Measurements from ENCODE around the gene ZNF668.

Gene ZNF668

DNA sequence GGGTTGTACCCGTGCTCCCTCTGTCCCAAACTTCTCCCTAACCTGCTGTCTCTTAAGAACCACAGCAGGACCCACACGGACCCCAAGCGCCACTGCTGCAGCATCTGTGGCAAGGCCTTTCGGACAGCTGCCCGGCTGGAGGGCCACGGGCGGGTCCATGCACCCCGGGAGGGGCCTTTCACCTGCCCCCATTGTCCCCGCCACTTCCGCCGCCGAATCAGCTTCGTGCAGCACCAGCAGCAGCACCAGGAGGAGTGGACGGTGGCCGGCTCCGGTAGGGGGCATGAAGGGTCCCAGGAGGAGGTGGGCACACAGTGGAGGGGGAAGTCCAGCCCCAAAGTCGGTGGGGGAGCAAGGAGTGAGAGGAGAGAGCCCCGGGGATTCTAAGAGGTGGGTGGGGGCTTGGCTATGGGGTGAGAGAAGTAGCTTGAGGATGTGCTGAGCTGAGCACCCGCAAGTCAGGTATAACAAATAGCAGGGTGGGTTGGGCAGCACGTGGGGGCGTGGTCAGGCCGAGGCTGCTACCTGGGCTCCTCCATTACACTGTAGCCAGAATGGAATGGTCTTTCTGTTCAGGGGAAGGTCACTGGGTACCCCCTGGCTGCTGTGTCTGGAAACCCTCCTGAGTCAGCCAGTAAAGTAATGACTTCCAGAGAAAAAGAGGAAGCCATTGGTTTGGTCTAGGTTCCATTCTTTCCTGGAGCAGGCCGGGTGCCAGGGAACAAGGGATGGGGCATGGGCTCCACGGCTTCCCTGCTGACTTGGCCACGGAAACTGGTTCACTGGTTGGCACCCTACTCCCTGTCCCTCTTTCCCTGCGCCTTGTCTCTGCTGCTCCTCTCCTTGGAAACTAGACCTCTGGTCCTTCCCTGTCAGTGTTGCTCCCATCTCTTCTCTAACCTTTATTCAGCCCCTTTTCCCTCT is 7.7 kb upstream of the ZNF668 start:
- no peak for DNase-seq (ENCODE audit: low read depth)

DNA sequence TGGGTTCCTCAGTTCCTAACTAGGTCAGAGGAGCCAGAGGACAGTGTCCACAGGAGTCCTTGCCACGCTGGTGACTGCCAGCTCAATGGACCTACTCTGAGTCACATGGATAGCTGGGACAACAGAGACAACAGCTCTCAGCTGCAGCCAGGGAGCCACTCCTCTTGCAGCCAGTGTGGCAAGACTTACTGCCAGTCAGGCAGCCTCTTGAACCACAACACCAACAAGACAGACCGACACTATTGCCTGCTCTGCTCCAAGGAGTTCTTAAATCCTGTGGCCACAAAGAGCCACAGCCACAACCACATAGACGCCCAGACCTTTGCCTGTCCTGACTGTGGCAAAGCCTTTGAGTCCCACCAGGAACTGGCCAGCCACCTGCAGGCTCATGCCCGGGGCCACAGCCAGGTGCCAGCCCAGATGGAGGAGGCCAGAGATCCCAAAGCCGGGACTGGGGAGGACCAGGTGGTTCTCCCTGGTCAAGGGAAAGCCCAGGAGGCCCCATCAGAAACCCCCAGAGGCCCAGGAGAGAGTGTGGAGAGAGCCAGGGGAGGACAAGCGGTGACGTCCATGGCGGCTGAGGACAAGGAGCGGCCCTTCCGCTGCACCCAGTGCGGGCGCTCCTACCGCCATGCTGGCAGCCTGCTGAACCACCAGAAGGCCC is 6.8 kb upstream of the ZNF668 start:
- DNase-seq (ENCODE audit: low read depth), result no peak

DNA sequence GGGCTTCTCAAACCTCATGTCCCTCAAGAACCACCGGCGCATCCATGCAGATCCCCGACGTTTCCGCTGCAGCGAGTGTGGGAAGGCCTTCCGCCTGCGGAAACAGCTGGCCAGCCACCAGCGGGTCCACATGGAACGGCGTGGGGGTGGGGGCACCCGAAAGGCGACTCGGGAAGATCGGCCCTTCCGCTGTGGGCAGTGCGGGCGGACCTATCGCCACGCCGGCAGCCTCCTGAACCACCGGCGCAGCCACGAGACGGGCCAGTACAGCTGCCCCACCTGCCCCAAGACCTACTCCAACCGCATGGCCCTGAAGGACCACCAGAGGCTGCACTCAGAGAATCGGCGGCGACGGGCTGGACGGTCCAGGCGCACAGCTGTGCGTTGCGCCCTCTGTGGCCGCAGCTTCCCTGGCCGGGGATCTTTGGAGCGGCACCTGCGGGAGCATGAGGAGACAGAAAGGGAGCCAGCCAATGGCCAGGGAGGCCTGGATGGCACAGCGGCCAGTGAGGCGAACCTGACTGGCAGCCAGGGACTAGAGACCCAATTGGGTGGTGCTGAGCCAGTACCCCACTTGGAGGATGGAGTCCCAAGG is 6.1 kb upstream of the ZNF668 start:
- no peak for DNase-seq (ENCODE audit: low read depth)

DNA sequence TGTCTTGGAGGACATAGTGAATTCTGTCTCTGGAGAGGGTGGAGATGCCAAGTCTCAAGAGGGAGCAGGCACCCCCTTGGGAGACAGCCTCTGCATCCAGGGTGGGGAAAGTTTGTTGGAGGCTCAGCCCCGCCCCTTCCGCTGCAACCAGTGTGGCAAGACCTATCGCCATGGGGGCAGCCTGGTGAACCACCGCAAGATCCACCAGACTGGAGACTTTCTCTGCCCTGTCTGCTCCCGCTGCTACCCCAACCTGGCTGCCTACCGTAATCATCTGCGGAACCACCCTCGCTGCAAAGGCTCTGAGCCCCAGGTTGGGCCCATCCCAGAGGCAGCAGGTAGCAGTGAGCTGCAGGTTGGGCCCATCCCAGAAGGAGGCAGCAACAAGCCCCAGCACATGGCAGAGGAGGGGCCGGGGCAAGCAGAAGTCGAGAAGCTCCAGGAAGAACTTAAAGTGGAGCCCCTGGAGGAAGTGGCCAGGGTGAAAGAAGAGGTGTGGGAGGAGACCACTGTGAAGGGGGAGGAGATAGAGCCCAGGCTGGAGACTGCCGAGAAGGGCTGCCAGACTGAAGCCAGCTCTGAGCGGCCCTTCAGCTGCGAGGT is 5.4 kb upstream of the ZNF668 start:
- DNase-seq (ENCODE audit: low read depth), result no peak

DNA sequence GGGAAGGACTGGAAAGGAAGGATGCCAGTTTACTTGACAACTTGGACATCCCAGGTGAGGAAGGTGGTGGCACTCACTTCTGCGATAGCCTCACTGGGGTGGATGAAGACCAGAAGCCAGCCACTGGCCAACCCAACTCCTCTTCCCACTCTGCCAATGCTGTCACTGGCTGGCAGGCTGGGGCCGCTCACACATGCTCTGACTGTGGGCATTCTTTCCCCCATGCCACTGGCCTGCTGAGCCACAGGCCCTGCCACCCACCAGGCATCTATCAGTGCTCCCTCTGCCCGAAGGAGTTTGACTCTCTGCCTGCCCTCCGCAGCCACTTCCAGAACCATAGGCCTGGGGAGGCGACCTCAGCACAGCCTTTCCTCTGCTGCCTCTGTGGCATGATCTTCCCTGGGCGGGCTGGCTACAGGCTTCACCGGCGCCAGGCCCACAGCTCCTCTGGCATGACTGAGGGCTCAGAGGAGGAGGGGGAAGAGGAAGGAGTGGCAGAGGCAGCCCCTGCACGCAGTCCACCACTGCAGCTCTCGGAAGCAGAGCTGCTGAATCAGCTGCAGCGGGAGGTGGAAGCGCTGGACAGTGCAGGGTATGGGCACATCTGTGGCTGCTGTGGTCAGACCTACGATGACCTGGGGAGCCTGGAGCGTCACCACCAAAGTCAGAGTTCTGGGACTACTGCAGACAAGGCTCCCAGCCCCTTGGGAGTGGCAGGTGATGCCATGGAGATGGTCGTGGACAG is 4.7 kb upstream of the ZNF668 start:
- DNase-seq (ENCODE audit: low read depth), result no peak

DNA sequence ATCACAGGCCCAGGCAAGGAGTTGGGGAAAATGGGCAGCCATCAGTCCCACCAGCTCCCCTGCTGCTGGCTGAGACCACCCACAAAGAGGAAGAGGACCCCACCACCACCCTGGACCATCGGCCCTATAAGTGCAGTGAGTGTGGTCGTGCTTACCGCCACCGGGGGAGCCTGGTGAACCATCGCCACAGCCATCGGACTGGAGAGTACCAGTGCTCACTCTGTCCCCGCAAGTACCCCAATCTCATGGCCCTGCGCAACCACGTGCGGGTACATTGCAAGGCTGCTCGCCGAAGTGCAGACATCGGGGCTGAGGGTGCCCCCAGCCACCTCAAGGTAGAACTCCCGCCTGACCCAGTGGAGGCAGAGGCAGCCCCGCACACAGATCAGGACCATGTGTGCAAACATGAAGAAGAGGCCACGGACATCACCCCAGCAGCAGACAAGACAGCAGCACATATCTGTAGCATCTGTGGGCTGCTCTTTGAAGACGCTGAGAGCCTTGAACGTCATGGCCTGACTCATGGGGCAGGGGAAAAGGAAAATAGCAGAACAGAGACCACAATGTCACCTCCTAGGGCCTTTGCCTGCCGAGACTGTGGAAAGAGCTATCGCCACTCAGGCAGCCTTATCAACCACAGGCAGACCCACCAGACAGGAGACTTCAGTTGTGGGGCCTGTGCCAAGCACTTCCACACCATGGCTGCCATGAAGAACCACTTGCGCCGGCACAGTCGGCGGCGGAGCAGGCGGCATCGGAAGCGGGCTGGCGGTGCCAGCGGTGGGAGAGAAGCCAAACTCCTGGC is 3.8 kb upstream of the ZNF668 start:
- no peak for DNase-seq (ENCODE audit: low read depth)

DNA sequence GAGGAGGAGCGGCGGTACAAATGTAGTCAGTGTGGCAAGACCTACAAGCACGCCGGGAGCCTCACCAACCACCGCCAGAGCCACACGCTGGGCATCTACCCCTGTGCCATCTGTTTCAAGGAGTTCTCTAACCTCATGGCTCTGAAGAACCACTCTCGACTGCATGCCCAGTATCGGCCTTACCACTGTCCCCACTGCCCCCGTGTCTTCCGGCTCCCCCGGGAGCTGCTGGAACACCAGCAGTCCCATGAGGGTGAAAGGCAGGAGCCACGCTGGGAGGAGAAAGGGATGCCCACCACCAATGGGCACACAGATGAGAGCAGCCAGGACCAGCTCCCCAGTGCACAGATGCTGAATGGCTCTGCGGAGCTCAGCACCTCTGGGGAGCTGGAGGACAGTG is 3.0 kb upstream of the ZNF668 start:
- no peak for DNase-seq (ENCODE audit: low read depth)

DNA sequence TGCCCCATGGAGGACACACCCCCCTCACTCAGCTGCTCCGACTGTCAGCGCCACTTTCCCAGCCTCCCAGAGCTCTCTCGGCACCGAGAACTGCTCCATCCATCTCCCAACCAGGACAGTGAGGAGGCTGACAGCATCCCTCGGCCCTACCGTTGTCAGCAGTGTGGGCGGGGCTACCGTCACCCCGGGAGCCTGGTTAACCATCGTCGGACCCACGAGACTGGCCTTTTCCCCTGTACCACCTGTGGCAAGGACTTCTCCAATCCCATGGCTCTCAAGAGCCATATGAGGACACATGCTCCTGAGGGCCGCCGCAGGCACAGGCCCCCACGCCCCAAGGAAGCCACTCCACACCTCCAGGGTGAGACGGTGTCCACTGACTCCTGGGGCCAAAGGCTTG is 2.3 kb upstream of the ZNF668 start:
- no peak for DNase-seq (ENCODE audit: low read depth)

DNA sequence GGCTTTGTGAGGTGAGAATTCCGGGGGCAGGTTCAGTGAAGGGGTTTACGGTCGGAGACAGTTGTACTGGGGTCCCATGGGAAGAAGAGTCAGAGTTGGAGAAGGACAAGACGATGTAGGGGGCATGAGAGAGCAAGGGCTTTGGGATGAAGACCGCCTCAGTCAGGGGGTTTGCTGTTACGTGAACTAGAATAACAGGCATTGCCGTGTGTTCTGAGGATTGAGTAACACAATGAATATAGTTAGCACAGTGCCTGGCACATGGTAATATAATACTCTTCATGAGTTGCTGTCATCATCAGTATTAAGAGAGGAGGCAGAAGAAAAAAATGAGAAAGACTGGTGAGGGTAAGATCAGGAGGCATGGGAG is 759 bp upstream of the ZNF668 start:
- no peak for DNase-seq (ENCODE audit: low read depth)

DNA sequence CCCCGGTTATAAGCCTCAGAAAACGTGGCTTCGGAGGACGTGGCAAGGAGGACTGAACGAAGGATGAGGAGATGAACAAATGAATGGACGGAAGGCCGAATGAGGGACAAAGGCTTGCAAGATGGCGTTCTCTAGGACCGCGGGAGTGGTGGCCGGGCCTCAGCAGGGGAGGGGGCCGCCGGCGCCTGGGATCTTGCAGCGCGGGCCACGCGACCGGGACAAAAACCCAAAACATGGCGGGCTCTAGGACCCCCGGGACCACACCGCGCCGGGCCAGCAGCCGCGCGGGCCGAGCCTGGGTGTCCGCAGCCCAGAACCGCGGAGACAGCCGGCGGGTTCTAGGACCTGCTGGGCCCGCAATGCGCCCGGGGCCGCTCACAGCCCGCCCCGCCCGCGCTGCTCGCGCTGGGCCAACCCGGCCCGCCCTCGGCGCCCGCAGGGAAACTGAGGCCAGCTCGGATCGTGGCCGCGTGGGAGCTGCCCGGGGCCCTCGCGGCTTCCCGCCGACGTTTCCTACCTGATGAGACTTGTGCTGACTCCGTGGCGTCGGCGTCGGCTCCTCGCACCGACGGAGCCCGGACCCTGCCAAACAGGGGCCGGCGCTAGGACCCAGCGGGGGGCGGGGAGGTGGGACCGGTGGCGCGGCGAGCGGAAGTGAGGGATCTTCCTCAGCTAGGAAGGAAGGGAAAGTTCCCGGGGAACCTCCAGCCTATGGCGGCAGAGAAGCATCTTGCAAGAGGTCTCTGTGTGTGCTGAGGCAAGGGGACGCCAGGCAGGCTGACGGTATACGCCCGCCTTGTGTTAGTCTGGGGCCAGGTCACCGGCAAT is 684 bp downstream of the ZNF668 start:
- peak; percentile 79 for DNase-seq (ENCODE audit: low read depth)

DNA sequence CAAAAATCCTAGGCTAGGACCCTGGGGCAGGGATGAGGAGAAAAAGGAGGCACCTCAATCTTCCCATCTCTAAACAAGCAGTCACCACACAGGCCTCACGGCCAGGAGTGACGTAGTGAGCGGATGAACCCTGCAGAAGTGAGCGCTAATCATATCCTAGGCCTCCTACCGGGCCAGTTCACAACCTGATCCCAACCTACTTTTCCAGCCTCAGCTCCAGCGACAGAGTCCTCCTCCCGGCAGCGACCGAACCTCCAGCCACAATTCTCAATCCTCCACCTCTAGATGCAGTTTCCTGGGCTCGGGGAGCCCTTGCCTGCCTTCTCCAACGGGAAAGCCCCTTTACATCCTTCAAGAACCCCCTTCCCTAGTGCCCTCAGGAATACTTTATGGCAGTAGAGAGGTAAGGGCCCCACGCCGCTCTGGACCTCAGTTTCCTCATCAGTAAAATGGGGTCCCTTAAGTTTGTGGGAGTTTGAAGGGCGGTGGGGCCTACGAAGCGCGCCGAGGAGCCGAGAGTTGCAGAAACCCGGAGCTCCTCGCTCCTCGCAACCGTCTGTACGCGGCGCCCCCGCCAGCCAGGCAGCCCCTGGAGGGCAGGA is 1.4 kb downstream of the ZNF668 start:
- DNase-seq (ENCODE audit: low read depth), result no peak

DNA sequence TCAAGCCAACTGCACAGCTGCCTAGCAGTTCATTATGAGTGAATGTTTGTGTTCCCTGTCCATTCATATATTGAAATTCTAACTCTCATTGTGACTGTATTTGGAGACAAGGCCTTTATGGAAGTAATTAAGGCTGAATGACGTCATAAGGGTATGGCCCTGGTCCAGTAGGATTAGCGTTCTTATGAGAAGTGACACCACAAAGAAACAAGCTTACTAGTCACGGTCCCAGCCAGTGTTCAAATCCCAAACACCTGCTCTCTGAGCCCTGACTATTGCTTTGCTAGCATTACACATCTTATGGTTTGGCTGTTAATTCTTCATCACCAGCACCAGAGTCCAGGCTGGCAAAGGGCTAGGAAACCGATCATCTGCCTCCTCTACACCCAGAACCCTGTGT is 2.2 kb downstream of the ZNF668 start:
- no peak for DNase-seq (ENCODE audit: low read depth)

DNA sequence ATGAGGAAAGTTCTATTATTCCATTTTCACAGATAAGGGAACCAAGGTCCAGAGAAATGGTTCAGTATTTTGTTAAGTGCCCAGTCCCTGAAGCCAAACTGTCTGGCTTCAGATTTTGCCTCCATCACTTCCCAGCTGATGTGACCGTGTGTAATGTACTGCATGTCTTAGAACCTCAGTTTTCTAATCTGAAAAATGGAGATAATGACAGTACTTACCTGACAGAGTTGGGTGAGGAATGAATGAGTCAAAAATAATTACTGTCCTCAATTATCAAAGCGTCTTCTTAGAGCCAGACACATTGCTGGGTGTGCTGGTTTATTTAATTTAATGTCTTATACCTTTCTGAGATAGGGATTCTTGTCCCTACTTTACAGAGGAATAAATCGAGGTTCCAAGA is 6.7 kb downstream of the ZNF668 start:
- DNase-seq (ENCODE audit: low read depth), result no peak

DNA sequence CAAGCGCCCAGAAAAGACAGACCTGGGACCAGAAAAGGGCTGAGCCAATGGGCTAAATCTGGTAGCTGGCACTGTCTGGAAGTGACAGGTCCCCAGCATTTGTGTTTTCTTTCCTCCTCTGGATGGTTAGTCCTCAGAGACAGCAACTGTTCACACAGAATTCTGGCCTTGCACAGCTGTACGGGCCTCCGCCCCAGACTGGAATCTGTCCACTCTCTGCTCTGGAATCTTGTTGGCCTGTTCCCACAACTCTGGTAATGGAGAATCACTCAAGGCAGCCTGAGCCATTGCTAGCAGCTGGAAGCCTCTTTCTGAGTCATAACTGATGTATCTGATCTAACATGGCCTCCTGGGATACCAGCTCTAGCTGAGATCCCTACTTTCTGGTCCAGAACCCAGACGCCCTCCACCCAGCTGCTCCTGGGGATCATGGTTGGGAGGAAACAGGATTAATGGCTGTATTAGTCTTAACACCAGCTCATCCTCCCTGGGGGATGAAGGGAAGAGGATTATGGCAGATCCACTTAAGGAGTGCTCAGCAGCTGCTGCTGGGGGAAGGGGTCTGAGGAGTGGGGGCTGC is 9.1 kb downstream of the ZNF668 start:
- no peak for DNase-seq (ENCODE audit: low read depth)

DNA sequence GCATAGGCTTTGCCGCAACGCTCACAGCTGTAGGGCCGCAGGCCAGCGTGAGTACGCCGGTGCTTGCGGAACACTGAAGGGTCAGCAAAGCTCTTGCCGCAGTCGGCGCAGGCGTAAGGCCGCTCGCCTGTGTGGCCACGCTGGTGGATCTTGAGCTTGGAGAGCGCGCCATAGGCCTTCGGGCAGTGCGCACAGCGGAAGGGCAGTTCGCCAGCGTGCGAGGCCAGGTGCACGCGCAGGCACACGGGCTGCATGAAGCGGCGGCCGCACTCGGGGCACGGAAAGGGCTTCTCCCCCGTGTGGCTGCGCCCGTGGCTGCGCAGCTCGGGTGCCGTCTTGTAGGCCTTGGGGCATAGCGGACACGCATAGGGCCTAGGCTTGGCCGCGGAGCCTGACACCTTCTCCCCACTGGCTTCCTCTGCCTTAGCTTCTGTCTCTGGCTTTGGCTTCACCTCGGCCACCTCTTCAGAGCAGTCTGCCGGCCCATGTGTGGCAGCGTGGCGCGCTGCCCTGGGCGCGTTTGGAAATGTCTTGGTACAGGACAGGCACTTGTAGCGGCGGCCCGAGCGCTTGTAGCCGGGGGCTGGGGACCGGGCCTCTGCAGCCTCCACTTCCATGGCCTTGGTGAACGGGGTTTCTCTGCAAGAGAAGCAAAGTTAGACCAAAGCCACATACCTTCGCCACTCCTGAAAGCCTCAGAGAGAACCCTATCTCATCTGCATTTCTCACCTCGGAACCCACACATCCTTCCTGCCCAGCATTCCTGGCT is 10.0 kb downstream of the ZNF668 start:
- no peak for DNase-seq (ENCODE audit: low read depth)

DNA sequence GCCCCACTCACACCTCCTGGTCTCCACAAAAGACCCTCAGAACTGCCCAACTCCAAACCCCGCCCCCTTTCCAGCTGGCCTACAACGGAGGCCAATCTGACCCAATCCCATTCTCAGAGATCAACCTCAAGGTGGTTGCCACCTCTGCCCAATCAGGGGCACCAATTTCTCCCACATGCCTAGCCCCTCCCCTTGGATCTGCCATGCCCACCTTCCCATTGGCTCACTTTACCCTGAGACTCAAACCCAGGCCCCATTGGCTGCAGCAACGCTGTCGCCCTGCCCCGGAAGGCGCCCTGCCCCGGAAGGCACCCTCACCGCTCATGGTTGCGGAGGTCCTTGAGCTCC is 10.6 kb downstream of the ZNF668 start:
- no peak for DNase-seq (ENCODE audit: low read depth)

DNA sequence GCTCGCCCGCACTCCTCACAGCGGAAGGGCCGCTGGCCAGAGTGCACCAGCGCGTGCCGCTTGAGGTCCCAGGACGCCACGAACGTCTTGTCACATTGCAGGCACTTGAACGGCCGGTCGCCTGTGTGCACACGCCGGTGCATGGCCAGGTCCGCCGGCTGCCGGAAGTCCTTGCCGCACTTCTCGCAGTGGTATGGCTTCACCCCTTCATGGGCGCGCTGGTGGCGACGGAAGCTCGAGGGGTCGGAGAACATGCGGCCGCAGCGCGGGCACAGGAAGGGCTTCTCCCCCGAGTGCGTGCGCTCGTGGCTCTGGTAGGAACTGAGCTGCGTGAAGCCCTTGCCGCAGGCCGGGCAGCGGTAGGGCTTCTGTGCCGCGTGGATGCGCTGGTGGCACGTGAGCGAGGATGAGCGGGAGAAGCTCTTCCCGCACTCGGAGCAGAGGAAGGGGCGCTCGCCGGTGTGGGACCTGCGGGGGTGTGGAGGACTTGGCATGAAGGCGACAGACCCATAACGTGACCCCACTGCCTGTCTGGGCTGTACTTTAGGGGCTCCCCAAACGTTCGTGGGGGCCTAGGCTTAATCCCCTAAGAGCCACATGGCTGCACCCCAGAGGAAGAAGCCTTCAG is 12.1 kb downstream of the ZNF668 start:
- no peak for DNase-seq (ENCODE audit: low read depth)

DNA sequence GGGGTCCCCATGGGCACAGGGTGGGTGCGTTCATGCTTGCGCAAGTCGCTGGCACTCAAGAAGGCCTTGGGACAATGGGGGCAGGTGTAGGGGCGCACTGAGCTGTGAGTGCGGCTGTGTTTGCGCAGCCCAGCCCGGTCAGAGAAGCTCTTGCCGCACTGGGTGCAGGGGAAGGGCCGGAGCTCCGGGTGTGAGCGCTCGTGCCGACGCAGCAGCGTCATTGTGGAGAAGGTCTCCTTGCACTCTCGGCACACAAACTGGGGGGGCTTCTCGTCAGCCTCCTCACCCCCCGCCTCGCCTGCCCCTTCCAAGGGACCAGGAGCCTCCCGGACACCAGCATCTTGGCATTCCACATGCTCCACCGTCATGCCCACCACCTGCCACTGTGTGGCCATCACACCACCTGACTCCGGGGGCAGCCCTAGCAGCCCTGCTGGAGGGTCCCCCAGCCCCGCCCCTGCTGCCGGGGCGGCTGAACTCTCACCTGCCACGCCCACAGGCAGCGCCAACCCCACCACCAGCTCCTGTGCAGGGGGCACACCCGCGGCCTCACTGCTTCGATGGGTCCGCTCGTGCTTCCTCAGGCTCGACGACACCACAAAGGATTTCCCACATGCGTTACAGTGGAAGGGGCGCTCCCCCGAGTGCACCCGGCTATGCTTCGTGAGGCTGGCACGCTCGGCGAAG is 12.8 kb downstream of the ZNF668 start:
- DNase-seq (ENCODE audit: low read depth), result no peak

Measured in activated T-cell treated with anti-CD3 and anti-CD28 coated beads for 1 hour (primary cell).